BLaER1 treated with 17β-estradiol and CSF1 and Interleukin-3, amounts not matched to agents 10 nM and 100 nM (cell line): ENCODE results near the gene MIPOL1.

Experiments used
- H3K27ac ChIP-seq, 11 experiments: shearing (Covaris generic); formaldehyde crosslinking; 2 replicates each; pipeline ENCODE4 v1.8.1; 2022
- H3K27me3 ChIP-seq, 11 experiments: shearing (Covaris generic); formaldehyde crosslinking; 2 replicates each; pipeline ENCODE4 v1.8.1; 2022
- H3K36me3 ChIP-seq, 11 experiments: shearing (Covaris generic); formaldehyde crosslinking; 2 replicates each; pipeline ENCODE4 v1.8.1; 2022
- H3K4me1 ChIP-seq, 10 experiments: shearing (Covaris generic); formaldehyde crosslinking; 2 replicates each; pipeline ENCODE4 v1.8.1; 2022
- H3K4me2 ChIP-seq, 11 experiments: shearing (Covaris generic); formaldehyde crosslinking; 2 replicates each; pipeline ENCODE4 v1.8.1; 2022
- H3K4me3 ChIP-seq, 10 experiments: shearing (Covaris generic); formaldehyde crosslinking; 2 replicates each; pipeline ENCODE4 v1.8.1; 2022
- H3K9ac ChIP-seq, 11 experiments: shearing (Covaris generic); formaldehyde crosslinking; 2 replicates each; pipeline ENCODE4 v1.8.1; 2022
- H3K9me3 ChIP-seq, 11 experiments: shearing (Covaris generic); formaldehyde crosslinking; replicated peaks in 1 of 11; 2 replicates each; pipeline ENCODE4 v1.8.1; 2022
- H4K20me1 ChIP-seq, 11 experiments: shearing (Covaris generic); formaldehyde crosslinking; 2 replicates each; pipeline ENCODE4 v1.8.1; 2022
- Cebpa-rat ChIP-seq, 11 experiments: shearing (Covaris generic); IDR thresholded peaks; 2 replicates each; pipeline ENCODE4 v1.8.1; 2022

Gene MIPOL1

GRCh38 chr14:37587131-37587803 lies 389.5 kb downstream of the MIPOL1 start:
- no peak for TF ChIP-seq Cebpa-rat (IDR thresholded peaks at IDR 0.05)
- Histone ChIP-seq H3K4me1 (no peaks in the 10 kb centered on the region), H4K20me1 (no peaks in the 10 kb centered on the region), H3K27me3 (no peaks in the 10 kb centered on the region), H3K27ac (no peak overlapping the region), H3K36me3 (no peaks in the 10 kb centered on the region), H3K9me3 (peaks cover 40 to 50% (median 45%) of the 10 kb centered on the region in 11 experiments), H3K4me3 (no peak overlapping the region), H3K4me2 (no peak overlapping the region), H3K9ac (no peak overlapping the region)

DNA sequence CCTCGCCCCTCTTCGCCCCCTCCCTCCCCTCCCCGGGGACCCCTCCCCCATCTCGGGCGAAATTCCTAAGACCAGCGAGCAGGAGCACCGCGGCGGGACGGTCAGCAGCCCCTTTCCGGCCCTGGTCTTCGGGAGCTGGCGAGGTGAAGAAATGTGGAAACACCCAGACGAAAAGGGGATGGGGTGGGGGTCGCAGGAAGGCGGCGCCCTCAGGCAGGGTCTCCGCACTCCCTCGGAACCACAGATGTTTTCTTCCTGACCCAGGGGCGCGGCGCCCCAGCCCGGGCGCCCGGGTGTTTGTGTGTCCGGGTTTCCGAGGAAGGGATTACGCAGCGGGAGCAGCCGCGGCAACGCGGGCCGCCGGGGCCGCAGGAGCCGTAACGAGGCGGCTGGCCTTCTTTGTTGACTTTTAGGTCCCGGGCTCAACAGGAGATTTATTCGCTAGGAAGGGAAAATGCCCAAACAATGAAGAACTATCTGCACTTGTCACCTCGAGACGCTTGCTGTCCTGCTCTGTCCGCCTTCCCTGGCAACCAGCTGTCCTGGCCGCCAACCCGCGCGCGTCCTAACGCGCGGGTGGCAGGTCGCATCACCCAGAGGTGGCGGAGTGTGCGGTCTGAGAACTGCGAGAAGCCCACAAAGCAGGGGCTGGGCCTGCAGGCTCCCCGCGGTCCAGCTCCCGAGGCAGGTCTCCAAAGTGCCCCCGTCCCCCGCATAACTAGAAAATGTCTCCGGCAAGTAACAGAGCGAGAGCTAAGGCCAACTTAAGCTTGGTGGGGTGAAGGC lies 390.3 kb downstream of the MIPOL1 start:
- Histone ChIP-seq H3K4me1 (no peaks in the 10 kb centered on the region), H3K27me3 (no peaks in the 10 kb centered on the region), H3K27ac (no peak overlapping the region), H3K4me2 (no peak overlapping the region), H4K20me1 (no peaks in the 10 kb centered on the region), H3K4me3 (no peak overlapping the region), H3K9me3 (peaks cover 48 to 58% (median 52%) of the 10 kb centered on the region in 11 experiments), H3K9ac (no peak overlapping the region), H3K36me3 (no peaks in the 10 kb centered on the region)
- TF ChIP-seq Cebpa-rat (IDR thresholded peaks at IDR 0.05) = no peak

GRCh38 chr14:37588667-37588955 lies 390.9 kb downstream of the MIPOL1 start:
- H3K36me3 ChIP-seq = no peaks in the 10 kb centered on the region
- H3K9me3 ChIP-seq = peaks cover 47 to 57% (median 52%) of the 10 kb centered on the region in 11 experiments
- H3K27ac ChIP-seq = no peak overlapping the region
- no peak overlapping the region for H3K4me2 ChIP-seq
- no peak overlapping the region for H3K4me3 ChIP-seq
- no peak overlapping the region for H3K9ac ChIP-seq
- no peaks in the 10 kb centered on the region for H3K4me1 ChIP-seq
- TF ChIP-seq Cebpa-rat (IDR thresholded peaks at IDR 0.05) = no peak
- H3K27me3 ChIP-seq = no peaks in the 10 kb centered on the region
- H4K20me1 ChIP-seq = no peaks in the 10 kb centered on the region

GRCh38 chr14:37588956-37589714 lies 391.4 kb downstream of the MIPOL1 start:
- no peak overlapping the region for H3K27ac ChIP-seq
- peaks cover 47 to 57% (median 52%) of the 10 kb centered on the region in 11 experiments for H3K9me3 ChIP-seq
- no peak overlapping the region for H3K4me3 ChIP-seq
- no peak for TF ChIP-seq Cebpa-rat (IDR thresholded peaks at IDR 0.05)
- H4K20me1 ChIP-seq = no peaks in the 10 kb centered on the region
- no peak overlapping the region for H3K4me2 ChIP-seq
- no peaks in the 10 kb centered on the region for H3K36me3 ChIP-seq
- no peaks in the 10 kb centered on the region for H3K4me1 ChIP-seq
- H3K27me3 ChIP-seq = no peaks in the 10 kb centered on the region
- no peak overlapping the region for H3K9ac ChIP-seq

DNA sequence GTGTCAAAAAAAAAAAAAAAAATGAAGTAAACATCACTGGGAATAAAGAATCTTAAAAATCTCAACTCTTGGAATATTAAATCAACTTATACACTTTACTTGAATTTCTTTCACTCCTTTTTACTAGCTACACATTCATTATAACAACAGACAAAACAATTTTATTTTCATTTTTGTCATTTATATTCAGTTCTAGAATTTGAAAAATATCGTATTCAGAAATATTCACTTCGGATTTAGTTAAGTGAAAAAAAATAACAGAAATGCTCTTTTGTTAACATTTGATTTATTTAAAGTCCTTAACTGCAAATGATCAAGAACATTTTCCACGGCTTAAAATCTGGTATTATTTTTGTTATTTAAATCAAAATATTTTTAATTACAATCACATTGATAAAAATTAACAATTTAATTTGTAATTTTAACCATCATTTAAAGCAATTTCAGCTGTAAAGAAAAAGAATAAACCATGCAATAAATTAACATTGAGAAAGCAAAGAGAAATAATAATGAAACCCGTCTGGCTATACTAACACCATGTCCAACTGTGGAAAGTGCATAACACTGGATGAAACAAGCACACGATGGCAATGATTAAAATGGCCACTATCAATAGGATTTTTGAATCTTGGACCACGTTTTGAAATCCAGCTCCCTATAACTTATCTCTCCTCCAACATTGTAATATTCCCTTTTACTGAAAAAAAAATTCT lies 392.1 kb downstream of the MIPOL1 start:
- H3K27me3 ChIP-seq = no peaks in the 10 kb centered on the region
- H3K4me3 ChIP-seq = no peak overlapping the region
- no peak overlapping the region for H3K9ac ChIP-seq
- TF ChIP-seq Cebpa-rat (IDR thresholded peaks at IDR 0.05) = no peak
- H4K20me1 ChIP-seq = no peaks in the 10 kb centered on the region
- peaks cover 46 to 57% (median 52%) of the 10 kb centered on the region in 11 experiments for H3K9me3 ChIP-seq
- no peak overlapping the region for H3K27ac ChIP-seq
- no peaks in the 10 kb centered on the region for H3K4me1 ChIP-seq
- no peak overlapping the region for H3K4me2 ChIP-seq
- H3K36me3 ChIP-seq = no peaks in the 10 kb centered on the region

GRCh38 chr14:37590428-37591139 lies 392.8 kb downstream of the MIPOL1 start:
- H3K36me3 ChIP-seq = no peaks in the 10 kb centered on the region
- no peak for TF ChIP-seq Cebpa-rat (IDR thresholded peaks at IDR 0.05)
- peaks cover 47 to 59% (median 51%) of the 10 kb centered on the region in 11 experiments for H3K9me3 ChIP-seq
- no peak overlapping the region for H3K4me2 ChIP-seq
- H3K4me3 ChIP-seq = no peak overlapping the region
- H3K4me1 ChIP-seq = no peaks in the 10 kb centered on the region
- no peaks in the 10 kb centered on the region for H4K20me1 ChIP-seq
- H3K27ac ChIP-seq = no peak overlapping the region
- no peak overlapping the region for H3K9ac ChIP-seq
- no peaks in the 10 kb centered on the region for H3K27me3 ChIP-seq

- no peaks in the 10 kb centered on the region for H3K4me1 ChIP-seq
- no peaks in the 10 kb centered on the region for H3K27me3 ChIP-seq
- H3K9me3 ChIP-seq = peaks cover 55 to 67% (median 60%) of the 10 kb centered on the region in 11 experiments
- H3K4me3 ChIP-seq = no peak overlapping the region
- no peak overlapping the region for H3K27ac ChIP-seq
- no peak overlapping the region for H3K9ac ChIP-seq
- H3K4me2 ChIP-seq = no peak overlapping the region
- no peaks in the 10 kb centered on the region for H4K20me1 ChIP-seq
- no peaks in the 10 kb centered on the region for H3K36me3 ChIP-seq
- no peak for TF ChIP-seq Cebpa-rat (IDR thresholded peaks at IDR 0.05)
These were observed 393.7 kb downstream of the MIPOL1 start for GRCh38 chr14:37591311-37591940.

DNA sequence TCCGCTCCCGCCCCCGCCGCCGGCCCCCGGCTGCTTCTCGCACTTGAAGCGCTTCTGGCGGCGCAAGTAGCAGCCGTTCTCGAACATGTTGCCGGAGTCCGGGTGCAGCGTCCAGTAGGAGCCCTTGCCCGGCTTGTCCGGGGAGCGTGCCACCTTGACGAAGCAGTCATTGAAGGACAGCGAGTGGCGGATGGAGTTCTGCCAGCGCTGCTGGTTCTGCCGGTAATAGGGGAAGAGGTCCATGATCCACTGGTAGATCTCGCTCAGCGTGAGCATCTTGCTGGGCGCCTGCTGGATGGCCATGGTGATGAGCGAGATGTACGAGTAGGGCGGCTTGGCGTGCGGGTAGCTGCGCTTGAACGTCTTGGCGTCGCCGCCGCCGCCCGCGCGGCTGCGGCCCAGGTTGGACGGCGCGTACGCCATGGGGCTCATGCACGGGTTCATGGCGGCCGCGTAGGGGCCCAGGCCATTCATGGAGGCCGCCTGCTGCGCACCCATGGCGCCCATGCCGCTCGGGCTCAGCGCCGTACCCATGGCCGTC lies 394.3 kb downstream of the MIPOL1 start:
- Histone ChIP-seq H3K4me1 (no peaks in the 10 kb centered on the region), H3K9ac (no peak overlapping the region), H3K36me3 (no peaks in the 10 kb centered on the region), H3K9me3 (peaks cover 56 to 70% (median 61%) of the 10 kb centered on the region in 11 experiments), H3K4me2 (no peak overlapping the region), H3K27ac (no peak overlapping the region), H3K27me3 (no peaks in the 10 kb centered on the region), H3K4me3 (no peak overlapping the region), H4K20me1 (no peaks in the 10 kb centered on the region)
- no peak for TF ChIP-seq Cebpa-rat (IDR thresholded peaks at IDR 0.05)
